Stimulated activated memory B cell treated with anti-CD40 and anti-IgM and Interleukin-4, amounts not matched to agents 10 μg/mL and 1 μg/mL and 100 μg/mL, for 72 hours (primary cell): ENCODE measurements around the gene BTRC.

ENCODE experiments used
- ATAC-seq: fragments of 150-1000 bp; cut with Tn5 transposase; 2 replicates; pipeline ENCODE4 v1.10.0; 2021
- H3K27ac Mint-ChIP-seq: one replicate; pipeline ENCODE4 v1.8.0; 2022; ENCODE audit warnings: mild to moderate bottlenecking, mixed read lengths
- H3K27me3 Mint-ChIP-seq: one replicate; pipeline ENCODE4 v1.8.0; 2022; ENCODE audit warnings: mixed read lengths
- H3K36me3 Mint-ChIP-seq: one replicate; pipeline ENCODE4 v1.8.0; 2022; ENCODE audit warnings: mixed read lengths
- H3K4me1 Mint-ChIP-seq: one replicate; pipeline ENCODE4 v1.8.0; 2022; ENCODE audit warnings: mixed read lengths
- H3K4me3 Mint-ChIP-seq: one replicate; pipeline ENCODE4 v1.8.0; 2022; ENCODE audit warnings: mild to moderate bottlenecking, moderate library complexity, mixed read lengths
- H3K9me3 Mint-ChIP-seq: one replicate; pipeline ENCODE4 v1.8.0; 2022; ENCODE audit warnings: mixed read lengths

The BTRC gene

DNA sequence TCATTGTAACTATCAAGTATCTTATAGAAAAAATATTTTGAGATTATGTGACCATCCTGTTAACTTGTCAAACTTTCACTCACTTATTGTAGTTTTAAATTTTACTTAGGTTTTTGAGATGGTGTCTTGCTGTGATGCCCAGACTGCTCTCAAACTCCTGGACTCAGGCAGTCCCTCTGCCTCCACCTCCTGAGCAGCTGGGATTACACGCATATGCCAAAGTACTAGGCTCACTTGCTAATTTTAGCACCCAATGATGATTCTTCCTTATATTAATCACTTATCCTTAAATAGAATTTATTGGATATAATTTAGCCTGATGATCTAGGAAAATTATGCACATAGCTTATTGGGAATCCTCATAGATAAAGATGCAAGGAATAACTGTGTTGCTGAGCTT, 104.9 kb downstream of the BTRC start:
- no peaks in the 10 kb centered on the region for H3K9me3 Mint-ChIP-seq
- no peaks in the 10 kb centered on the region for H3K4me1 Mint-ChIP-seq
- no peak overlapping the region for H3K4me3 Mint-ChIP-seq
- no peaks in the 10 kb centered on the region for H3K36me3 Mint-ChIP-seq
- no peak for ATAC-seq
- no peak overlapping the region for H3K27ac Mint-ChIP-seq
- H3K27me3 Mint-ChIP-seq = no peaks in the 10 kb centered on the region

DNA sequence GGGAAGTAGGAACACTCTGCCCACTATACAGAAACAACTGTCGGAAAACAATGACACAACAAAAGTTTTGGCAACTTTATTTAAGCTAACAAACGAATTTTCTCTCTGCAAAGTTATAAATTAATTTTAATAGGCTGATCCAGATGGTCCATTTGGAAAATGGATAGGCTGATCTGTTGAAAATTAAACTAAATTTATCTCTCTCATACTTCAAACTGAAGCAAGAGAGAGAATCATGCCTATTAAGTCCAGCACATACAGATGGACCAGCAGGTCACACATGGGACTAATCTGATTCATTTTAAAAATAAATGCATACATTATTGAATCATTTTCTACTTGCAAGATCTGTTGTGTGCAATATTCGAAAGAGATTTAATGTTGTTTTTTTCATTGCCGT, 110.1 kb downstream of the BTRC start:
- H3K27ac Mint-ChIP-seq = no peak overlapping the region
- peaks cover 13% of the 10 kb centered on the region for H3K4me1 Mint-ChIP-seq
- ATAC-seq = no peak
- no peaks in the 10 kb centered on the region for H3K36me3 Mint-ChIP-seq
- no peaks in the 10 kb centered on the region for H3K9me3 Mint-ChIP-seq
- H3K27me3 Mint-ChIP-seq = no peaks in the 10 kb centered on the region
- H3K4me3 Mint-ChIP-seq = no peak overlapping the region

DNA sequence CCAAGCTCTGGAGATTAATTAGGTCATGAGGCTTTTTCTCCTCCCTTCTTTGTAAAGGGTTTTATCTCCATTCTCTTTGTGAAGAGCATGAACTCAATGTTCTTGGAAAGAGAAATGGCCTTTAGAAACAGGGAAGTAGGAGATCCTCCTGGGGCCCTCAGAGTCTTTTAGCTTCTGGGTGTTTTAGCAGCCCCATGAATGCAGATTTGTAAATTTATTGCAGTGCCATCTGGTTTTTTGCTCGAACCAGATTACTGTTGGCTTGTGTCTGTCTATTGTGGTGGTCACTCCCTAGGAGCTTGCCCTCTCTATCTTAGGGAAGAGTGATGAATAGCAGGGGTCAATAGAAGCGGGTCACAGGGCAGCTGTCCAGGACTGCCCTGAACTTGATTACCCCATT, 110.6 kb downstream of the BTRC start:
- H3K36me3 Mint-ChIP-seq = no peaks in the 10 kb centered on the region
- no peak overlapping the region for H3K27ac Mint-ChIP-seq
- no peaks in the 10 kb centered on the region for H3K27me3 Mint-ChIP-seq
- ATAC-seq = no peak
- peaks cover 13% of the 10 kb centered on the region for H3K4me1 Mint-ChIP-seq
- no peak overlapping the region for H3K4me3 Mint-ChIP-seq
- no peaks in the 10 kb centered on the region for H3K9me3 Mint-ChIP-seq

DNA sequence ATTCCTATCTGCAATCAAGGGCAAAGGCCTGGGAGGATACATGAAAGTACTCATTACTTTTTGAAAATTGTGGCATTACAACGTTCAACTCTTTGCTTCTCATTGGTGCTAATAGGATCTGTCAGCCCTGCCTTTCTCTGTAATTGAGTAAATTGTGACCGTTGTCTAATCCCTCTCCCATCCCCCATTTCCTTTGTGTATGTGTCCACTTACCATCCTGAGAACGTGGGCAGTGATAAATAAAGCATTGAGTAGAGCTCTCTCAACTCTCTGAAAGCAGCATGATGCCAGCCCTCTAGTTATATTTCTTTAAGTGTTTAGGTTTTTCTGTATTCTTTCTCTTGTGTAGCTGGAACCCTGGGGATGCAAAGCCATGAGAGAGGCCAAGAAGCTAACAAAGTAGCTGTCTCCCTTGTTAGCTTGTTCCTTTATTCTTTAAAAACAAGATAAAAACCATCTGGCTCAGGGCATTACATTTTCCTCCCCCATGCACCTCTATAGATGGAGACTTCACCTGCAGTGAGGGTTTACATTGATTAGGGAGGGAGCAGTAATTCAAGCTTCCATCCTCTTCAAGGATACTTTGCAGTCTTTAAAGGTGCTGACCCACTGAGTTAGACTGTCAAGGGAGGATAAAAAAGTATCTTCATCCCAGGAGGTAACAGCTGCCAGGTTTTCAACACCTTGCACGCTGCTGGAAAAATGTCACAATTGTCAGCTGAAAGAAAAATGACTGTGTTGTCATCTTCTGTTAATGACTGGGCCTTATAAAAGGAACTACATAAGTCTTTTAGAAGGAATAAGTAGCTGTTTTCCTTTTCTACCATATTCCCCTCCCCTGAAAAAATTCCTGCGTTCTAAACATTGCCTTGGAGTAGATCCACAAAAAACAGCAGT, 112.3 kb downstream of the BTRC start:
- no peak for ATAC-seq
- no peaks in the 10 kb centered on the region for H3K9me3 Mint-ChIP-seq
- H3K4me1 Mint-ChIP-seq = peaks cover 13% of the 10 kb centered on the region
- no peak overlapping the region for H3K27ac Mint-ChIP-seq
- H3K27me3 Mint-ChIP-seq = no peaks in the 10 kb centered on the region
- no peaks in the 10 kb centered on the region for H3K36me3 Mint-ChIP-seq
- no peak overlapping the region for H3K4me3 Mint-ChIP-seq

DNA sequence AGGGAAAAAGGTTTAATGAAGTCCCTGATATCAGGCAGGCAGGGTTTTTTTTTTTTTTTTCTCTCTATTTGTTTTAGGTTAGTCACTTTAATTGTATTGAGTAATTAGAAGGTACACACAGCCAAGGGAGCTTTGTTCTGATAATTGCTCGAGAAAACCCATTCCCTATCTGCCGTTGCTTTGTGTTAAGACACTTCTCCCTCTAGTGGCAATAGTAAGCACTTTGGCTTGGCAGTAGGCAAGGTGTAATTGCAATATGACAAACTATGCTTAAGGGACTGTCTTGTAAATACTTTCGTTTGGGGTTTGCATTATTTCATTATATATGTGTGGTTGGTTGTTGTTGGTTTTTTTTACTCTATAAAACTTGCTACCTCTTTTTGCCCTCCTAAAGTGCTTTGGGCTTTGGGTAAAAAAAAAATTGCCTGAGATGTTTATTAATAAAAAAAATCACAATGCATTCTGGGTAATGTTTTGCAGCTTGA, 113.4 kb downstream of the BTRC start:
- no peak overlapping the region for H3K4me3 Mint-ChIP-seq

DNA sequence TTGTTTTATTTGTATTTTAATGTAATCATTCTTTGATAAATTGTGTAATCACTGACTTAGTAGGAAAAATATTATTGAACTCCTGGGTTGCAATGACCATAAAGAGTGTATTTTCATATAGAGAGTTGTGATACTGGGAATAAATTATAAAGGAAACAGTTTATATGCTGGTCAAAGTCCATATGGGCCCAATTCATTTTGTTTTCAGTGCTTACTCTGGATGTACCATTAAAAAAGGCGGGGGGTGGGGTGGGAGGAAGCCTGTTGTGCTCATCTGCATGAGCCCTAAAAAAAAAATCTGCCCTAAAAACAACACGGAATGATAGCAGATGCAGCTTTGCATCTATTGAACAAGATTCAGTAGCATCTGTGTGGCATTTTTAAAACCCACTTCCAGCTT, 114.2 kb downstream of the BTRC start:
- H3K4me1 Mint-ChIP-seq = peaks cover 18% of the 10 kb centered on the region
- no peak for ATAC-seq
- H3K27ac Mint-ChIP-seq = no peak overlapping the region
- no peaks in the 10 kb centered on the region for H3K27me3 Mint-ChIP-seq
- no peaks in the 10 kb centered on the region for H3K9me3 Mint-ChIP-seq
- peaks cover 10% of the 10 kb centered on the region for H3K36me3 Mint-ChIP-seq
- no peak overlapping the region for H3K4me3 Mint-ChIP-seq

More for the DNA sequence above, 113.4 kb downstream of the BTRC start:
- Mint-ChIP-seq H3K36me3 (peaks cover 3% of the 10 kb centered on the region), H3K9me3 (no peaks in the 10 kb centered on the region), H3K27me3 (no peaks in the 10 kb centered on the region), H3K27ac (no peak overlapping the region), H3K4me1 (peaks cover 13% of the 10 kb centered on the region)
- ATAC-seq = peak; percentile 56

DNA sequence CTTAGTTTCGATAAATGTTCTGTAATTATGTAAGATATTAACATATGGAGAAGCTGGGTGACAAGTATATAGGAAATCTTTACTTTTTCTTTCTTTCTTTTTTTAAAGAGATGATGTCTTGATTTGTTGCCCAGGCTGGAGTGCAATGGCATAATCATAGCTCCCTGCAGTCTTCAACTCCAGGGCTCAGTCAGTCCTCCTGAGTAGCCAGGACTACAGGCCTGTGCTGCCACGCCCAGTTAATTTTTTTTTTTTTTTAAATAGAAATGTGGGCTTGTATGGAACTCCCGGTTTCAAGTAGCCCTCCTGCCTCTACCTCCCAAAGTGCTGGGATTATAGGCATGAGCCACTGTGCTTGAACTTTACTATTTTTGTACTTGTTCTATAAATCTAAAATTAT, 122.4 kb downstream of the BTRC start:
- Mint-ChIP-seq H3K27ac (no peak overlapping the region), H3K4me1 (peaks cover 6% of the 10 kb centered on the region), H3K36me3 (peaks cover 29% of the 10 kb centered on the region), H3K9me3 (no peaks in the 10 kb centered on the region), H3K4me3 (no peak overlapping the region), H3K27me3 (no peaks in the 10 kb centered on the region)
- ATAC-seq = no peak

DNA sequence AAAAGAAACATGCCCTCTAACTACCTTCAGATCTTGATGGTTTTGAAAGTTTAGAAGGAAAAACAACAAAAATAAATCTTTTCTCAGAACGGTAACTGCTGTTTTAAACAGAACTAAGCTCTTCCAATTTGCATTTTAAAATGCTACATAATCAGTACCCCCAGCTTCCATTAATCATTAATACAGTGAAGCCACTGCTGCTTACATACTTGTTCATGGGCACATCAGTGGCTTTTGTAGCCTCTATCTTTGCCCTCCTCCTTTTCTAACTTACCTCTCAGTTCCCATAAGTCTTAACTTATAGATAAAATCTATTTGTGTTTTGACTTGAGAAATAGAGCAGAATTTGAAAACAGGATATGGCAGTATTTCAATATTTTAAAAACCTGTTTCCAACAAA, 125.0 kb downstream of the BTRC start:
- H3K4me1 Mint-ChIP-seq = no peaks in the 10 kb centered on the region
- H3K9me3 Mint-ChIP-seq = no peaks in the 10 kb centered on the region
- peaks cover 26% of the 10 kb centered on the region for H3K36me3 Mint-ChIP-seq
- no peak for ATAC-seq
- no peak overlapping the region for H3K27ac Mint-ChIP-seq
- no peaks in the 10 kb centered on the region for H3K27me3 Mint-ChIP-seq
- no peak overlapping the region for H3K4me3 Mint-ChIP-seq

DNA sequence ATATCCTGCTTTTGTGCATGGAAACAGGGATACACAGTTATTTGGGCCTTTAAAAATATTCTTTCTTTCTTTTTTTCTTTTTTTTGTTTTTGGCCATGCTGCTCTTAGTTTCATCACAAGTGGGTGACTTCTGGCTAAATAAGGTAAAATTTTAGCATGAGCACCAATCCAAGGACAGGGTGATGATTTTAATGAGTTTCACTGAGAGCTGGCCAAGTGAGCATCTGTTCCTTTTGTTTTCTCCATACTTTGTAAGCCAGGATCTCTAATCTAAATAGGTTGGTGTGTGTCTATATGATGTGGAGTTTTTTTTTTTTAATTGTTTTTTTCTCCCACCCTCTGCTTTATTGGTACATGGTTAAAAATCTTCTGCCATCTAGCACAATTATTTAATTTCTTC, 127.3 kb downstream of the BTRC start:
- ATAC-seq = no peak
- no peaks in the 10 kb centered on the region for H3K27me3 Mint-ChIP-seq
- H3K4me3 Mint-ChIP-seq = no peak overlapping the region
- peaks cover 32% of the 10 kb centered on the region for H3K36me3 Mint-ChIP-seq
- no peak overlapping the region for H3K27ac Mint-ChIP-seq
- no peaks in the 10 kb centered on the region for H3K9me3 Mint-ChIP-seq
- no peaks in the 10 kb centered on the region for H3K4me1 Mint-ChIP-seq

DNA sequence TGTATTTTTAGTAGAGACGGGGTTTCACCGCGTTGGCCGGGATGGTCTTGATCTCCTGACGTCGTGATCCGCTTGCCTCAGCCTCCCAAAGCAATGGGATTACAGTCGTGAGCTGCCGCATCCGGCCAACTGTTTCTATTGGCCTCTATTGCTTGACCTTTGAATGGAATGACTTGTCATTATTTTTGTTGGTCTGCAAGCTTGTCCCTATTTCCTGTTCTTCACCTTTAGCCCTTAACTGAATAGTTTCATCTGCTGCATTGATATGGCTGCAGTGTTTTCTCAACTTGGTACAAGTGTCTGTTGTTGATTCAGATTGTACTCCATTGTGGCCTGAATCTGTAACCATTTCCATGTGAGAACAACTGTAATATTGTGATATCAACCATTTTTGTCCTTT, 128.6 kb downstream of the BTRC start:
- Mint-ChIP-seq H3K9me3 (no peaks in the 10 kb centered on the region), H3K27ac (no peak overlapping the region), H3K4me3 (no peak overlapping the region), H3K27me3 (no peaks in the 10 kb centered on the region), H3K36me3 (peaks cover 32% of the 10 kb centered on the region), H3K4me1 (no peaks in the 10 kb centered on the region)
- no peak for ATAC-seq

DNA sequence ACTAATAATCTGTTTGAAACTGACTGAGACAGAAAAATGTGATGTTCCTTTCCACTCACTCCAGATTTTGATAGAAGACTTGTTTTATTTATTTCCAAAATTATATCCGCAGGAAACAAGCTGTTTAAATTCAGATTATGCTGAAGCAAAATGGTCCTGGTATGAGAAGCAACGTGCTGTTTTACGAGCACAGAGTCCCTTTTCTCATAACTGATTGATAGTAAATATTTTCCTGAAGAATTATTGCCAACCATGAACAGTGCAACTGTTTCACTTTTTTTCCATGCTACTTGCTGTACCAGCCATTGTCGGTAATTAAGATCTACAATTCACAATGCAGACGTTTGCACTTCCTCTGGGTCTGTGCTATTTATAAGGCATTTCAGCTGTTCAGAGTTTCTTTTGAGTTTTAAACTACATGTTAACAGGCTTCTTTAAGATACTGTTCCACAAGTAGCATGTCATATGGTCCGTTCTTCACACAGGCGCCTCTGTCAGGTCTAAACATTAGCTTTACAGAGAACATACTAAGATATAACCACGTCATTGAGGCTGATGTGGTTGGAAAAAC, 130.3 kb downstream of the BTRC start:
- Mint-ChIP-seq H3K27ac (no peak overlapping the region), H3K27me3 (no peaks in the 10 kb centered on the region), H3K9me3 (no peaks in the 10 kb centered on the region), H3K4me1 (no peaks in the 10 kb centered on the region), H3K4me3 (no peak overlapping the region), H3K36me3 (peaks cover 26% of the 10 kb centered on the region)
- no peak for ATAC-seq

DNA sequence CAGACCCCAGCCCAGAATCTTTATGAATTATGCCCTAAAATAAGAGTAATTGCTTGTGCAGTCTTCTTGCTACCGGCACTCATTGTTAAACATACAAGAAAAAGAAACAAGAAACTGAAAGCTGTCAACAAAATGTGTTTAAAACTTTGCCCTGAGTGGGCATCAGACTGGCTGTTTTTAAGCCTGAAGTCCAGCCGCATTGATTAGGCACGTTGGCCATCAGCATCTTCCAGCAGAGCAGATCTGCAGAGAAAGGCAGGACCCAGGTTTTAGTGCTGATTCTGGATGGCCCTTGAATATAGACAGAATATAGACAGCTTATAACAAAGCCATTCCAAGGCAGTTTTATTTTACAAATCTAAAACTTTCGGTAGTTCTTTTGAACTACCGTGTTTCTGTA, 131.2 kb downstream of the BTRC start:
- H3K4me1 Mint-ChIP-seq = no peaks in the 10 kb centered on the region

DNA sequence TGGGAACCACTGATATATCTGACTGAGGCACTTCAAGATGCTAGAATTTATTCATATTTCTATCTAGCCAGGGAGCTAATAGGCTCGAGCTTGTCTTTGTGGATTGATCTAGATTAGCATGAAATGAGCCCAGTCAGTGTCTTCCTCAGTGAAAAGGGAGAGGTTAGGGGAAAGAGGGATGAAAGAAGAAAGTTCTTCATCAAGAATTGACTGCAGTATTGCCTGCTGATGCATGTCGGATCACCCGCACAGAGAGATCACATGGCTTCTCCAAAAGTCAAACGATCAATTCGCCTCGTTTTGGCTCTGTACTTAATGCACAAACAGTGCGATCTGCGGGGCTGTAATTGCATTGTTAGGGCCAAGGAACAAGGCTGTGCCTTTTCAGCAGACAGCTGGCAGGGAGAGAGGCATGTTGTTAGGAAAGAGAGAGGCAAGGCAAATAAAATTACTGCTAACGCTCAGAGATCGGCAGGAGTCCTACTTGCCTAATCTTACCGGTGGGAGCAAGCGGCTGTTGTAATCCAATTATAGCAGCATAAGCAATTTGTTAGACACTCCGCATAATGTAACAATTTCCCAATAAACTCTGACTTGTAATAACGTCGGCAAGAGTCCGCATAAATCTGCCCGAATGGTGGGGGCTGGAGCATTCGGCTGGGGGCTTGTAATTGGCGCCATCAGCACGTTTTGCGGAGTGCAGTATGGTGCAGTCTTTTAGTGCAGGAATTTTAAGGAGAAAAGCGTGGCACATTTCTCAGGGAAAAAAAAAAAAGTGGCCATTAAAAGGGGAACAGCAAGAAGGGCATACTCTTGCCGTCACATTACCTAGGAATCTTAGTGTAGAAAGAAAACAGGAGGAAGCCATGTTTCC, 132.0 kb downstream of the BTRC start:
- no peak for ATAC-seq
- peaks cover 31% of the 10 kb centered on the region for H3K36me3 Mint-ChIP-seq
- H3K27ac Mint-ChIP-seq = no peak overlapping the region
- no peaks in the 10 kb centered on the region for H3K27me3 Mint-ChIP-seq
- no peaks in the 10 kb centered on the region for H3K9me3 Mint-ChIP-seq
- no peaks in the 10 kb centered on the region for H3K4me1 Mint-ChIP-seq
- H3K4me3 Mint-ChIP-seq = no peak overlapping the region

More for the DNA sequence above, 131.2 kb downstream of the BTRC start:
- Mint-ChIP-seq H3K27ac (no peak overlapping the region), H3K4me3 (no peak overlapping the region), H3K36me3 (peaks cover 26% of the 10 kb centered on the region), H3K9me3 (no peaks in the 10 kb centered on the region), H3K27me3 (no peaks in the 10 kb centered on the region)
- ATAC-seq = no peak

DNA sequence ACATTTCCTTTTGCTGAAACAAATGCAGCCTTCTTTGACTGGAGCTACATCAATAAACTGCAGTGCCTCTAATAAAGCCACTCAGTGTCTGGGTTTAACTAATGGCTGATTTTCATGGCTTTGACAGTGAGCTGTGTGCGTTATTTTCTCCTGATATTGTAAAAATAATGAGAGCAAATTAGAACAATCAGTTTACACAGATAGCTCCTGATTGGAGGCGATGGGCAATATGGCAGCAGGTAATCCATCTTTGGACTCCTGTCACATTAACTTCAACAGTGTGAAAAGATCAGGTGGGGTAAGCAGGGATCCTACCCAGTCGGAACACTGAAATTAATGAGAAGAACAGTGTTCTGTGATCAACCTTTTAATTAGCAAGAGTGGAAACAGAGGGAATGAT, 133.4 kb downstream of the BTRC start:
- no peaks in the 10 kb centered on the region for H3K9me3 Mint-ChIP-seq
- peaks cover 22% of the 10 kb centered on the region for H3K36me3 Mint-ChIP-seq
- no peaks in the 10 kb centered on the region for H3K4me1 Mint-ChIP-seq
- ATAC-seq = no peak
- no peak overlapping the region for H3K27ac Mint-ChIP-seq
- H3K27me3 Mint-ChIP-seq = no peaks in the 10 kb centered on the region
- H3K4me3 Mint-ChIP-seq = no peak overlapping the region

DNA sequence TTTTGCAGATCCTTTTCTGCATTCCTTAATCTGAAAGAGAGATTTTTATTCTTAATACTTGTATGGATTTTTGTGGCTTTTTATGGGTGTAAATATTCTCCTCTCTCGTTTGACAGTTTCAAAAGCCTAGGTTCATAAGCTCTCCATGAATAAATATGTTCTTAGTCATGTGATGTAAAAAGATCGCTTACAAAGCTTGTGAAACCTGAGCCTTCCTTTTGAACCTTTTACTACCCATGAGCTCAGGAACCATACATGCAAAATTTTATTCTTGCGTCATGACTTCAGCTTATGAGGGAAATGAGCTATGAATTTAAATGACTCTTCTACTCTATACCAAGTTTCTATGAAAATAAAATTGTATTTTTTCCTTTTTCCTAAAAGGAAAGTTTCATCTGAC, 135.4 kb downstream of the BTRC start:
- no peaks in the 10 kb centered on the region for H3K27me3 Mint-ChIP-seq
- no peaks in the 10 kb centered on the region for H3K4me1 Mint-ChIP-seq
- H3K9me3 Mint-ChIP-seq = no peaks in the 10 kb centered on the region
- peaks cover 14% of the 10 kb centered on the region for H3K36me3 Mint-ChIP-seq
- no peak for ATAC-seq
- no peak overlapping the region for H3K4me3 Mint-ChIP-seq
- no peak overlapping the region for H3K27ac Mint-ChIP-seq
